H1 (cell line): ENCODE results near the gene MORF4L1. TPM values are rescaled to one million over a fixed set of nuclear protein-coding genes. Genes with fewer than 3 reads are reported as not detected.

ENCODE experiments used
- CTCF ChIA-PET: fragments of 300-600 bp; sonication (Branson Sonifier 250); formaldehyde crosslinking; loops from one replicate; lab custom pipeline; 2021; ENCODE audit not compliant: partially characterized antibody; lab: Charles Lee
- POLR2A ChIA-PET: fragments of 300-600 bp; sonication (Branson Sonifier 250); formaldehyde crosslinking; loops from one replicate; lab custom pipeline; 2021; ENCODE audit warnings: inconsistent platforms; ENCODE audit not compliant: partially characterized antibody; lab: Charles Lee
- DNase-seq, 2 experiments: peaks; one replicate each; pipeline versions ENCODE4 v3.0.0 to v3.0.0-alpha.2; 2010 to 2022; ENCODE audit warnings: low spot score in 2 of 2, low read depth in 1 of 2, mixed read lengths in 1 of 2
- FAIRE-seq: peaks from 2 replicates; lab custom pipeline; 2011; peaks lifted over from hg19 to GRCh38; lab: Jason Lieb, UNC
- H2AFZ ChIP-seq: 2 replicates; pipeline ENCODE4 v1.8.1; 2012; ENCODE audit warnings: low read length, inconsistent platforms
- H2AK5ac ChIP-seq: 2 replicates; pipeline ENCODE4 v1.6.1; 2013; ENCODE audit warnings: low read depth, low read length
- H2BK120ac ChIP-seq: replicated peaks from 2 replicates; pipeline ENCODE3; 2013; ENCODE audit warnings: low read depth, low read length, inconsistent platforms
- H2BK12ac ChIP-seq: 2 replicates; pipeline ENCODE4 v1.6.1; 2013; ENCODE audit warnings: low read depth, low read length
- H2BK15ac ChIP-seq: 2 replicates; pipeline ENCODE4 v1.6.1; 2013; ENCODE audit warnings: low read length
- H2BK20ac ChIP-seq: 2 replicates; pipeline ENCODE4 v1.6.1; 2013; ENCODE audit warnings: low read length
- H2BK5ac ChIP-seq: 2 replicates; pipeline ENCODE4 v1.6.1; 2013; ENCODE audit warnings: low read depth, low read length
- H3K14ac ChIP-seq: 2 replicates; pipeline ENCODE4 v1.6.1; 2013; ENCODE audit warnings: inconsistent platforms; ENCODE audit not compliant: insufficient read length
- H3K18ac ChIP-seq: 2 replicates; pipeline ENCODE4 v1.6.1; 2013; ENCODE audit warnings: low read length; ENCODE audit errors: extremely low read depth
- H3K23ac ChIP-seq: 2 replicates; pipeline ENCODE4 v1.6.1; 2013; ENCODE audit warnings: inconsistent platforms; ENCODE audit not compliant: insufficient read length
- H3K23me2 ChIP-seq: 2 replicates; pipeline ENCODE4 v1.6.1; 2013; ENCODE audit warnings: low read depth, low read length
- H3K27ac ChIP-seq: 2 replicates; pipeline ENCODE4 v1.6.1; 2011; ENCODE audit warnings: low read depth, low read length, inconsistent platforms
- H3K27me3 ChIP-seq, 4 experiments: replicated peaks in 1 of 4; 1 replicate in 1 of 4; 2 replicates in 3 of 4; pipeline versions ENCODE4 v1.6.1 to v1.8.1; 2011 to 2013; ENCODE audit warnings: low read length in 3 of 4, mild to moderate bottlenecking in 3 of 4, inconsistent platforms in 2 of 4, mixed read lengths in 2 of 4, moderate library complexity in 1 of 4; ENCODE audit not compliant: control insufficient read depth in 3 of 4, insufficient read depth in 3 of 4; ENCODE audit errors: extremely low read depth in 1 of 4
- H3K36me3 ChIP-seq, 4 experiments: 2 replicates each; pipeline versions ENCODE4 v1.6.1 to v1.8.1; 2011 to 2013; ENCODE audit warnings: mild to moderate bottlenecking in 4 of 4, low read length in 3 of 4, moderate library complexity in 2 of 4, control low read depth in 1 of 4, inconsistent platforms in 1 of 4; ENCODE audit not compliant: insufficient read depth in 4 of 4, control insufficient read depth in 2 of 4
- H3K4ac ChIP-seq: replicated peaks from 2 replicates; pipeline ENCODE3; 2013; ENCODE audit warnings: low read length, low read depth, mixed read lengths, inconsistent platforms; ENCODE audit not compliant: insufficient read length
- H3K4me1 ChIP-seq, 4 experiments: replicated peaks in 1 of 4; 1 replicate in 1 of 4; 2 replicates in 3 of 4; pipeline versions ENCODE4 v1.6.1 to v1.8.1; 2011 to 2013; ENCODE audit warnings: low read length in 3 of 4, inconsistent platforms in 2 of 4, mixed read lengths in 1 of 4; ENCODE audit not compliant: insufficient read depth in 4 of 4, control insufficient read depth in 3 of 4
- H3K4me2 ChIP-seq, 2 experiments: 2 replicates each; pipeline versions ENCODE4 v1.6.1 to v1.8.1; 2011 to 2013; ENCODE audit warnings: low read depth in 2 of 2, low read length in 2 of 2, control low read depth in 1 of 2, inconsistent platforms in 1 of 2, mild to moderate bottlenecking in 1 of 2; ENCODE audit not compliant: insufficient read depth in 1 of 2
- H3K4me3 ChIP-seq, 4 experiments: fragments of 200-600, 300-600 bp in 1 of 4; sonication (generic), shearing (Covaris generic), sonication (Bioruptor Twin) in 1 of 4; 2 replicates each; pipeline versions ENCODE4 v1.5.1 to v1.8.1; 2011 to 2016; ENCODE audit warnings: low read length in 4 of 4, low read depth in 3 of 4, control low read depth in 2 of 4, inconsistent platforms in 2 of 4, mild to moderate bottlenecking in 2 of 4, mixed read lengths in 1 of 4, moderate library complexity in 1 of 4; ENCODE audit not compliant: insufficient read depth in 2 of 4; ENCODE audit errors: extremely low read depth in 1 of 4
- H3K56ac ChIP-seq: replicated peaks from 2 replicates; pipeline ENCODE3; 2013; ENCODE audit warnings: low read depth, mild to moderate bottlenecking, mixed read lengths, low read length, inconsistent platforms; ENCODE audit not compliant: insufficient read length
- H3K79me1 ChIP-seq: 2 replicates; pipeline ENCODE4 v1.6.1; 2013; ENCODE audit warnings: low read depth, low read length, control low read depth
- H3K79me2 ChIP-seq, 2 experiments: 2 replicates each; pipeline versions ENCODE4 v1.6.1 to v1.8.1; 2012 to 2013; ENCODE audit warnings: low read length in 2 of 2, mild to moderate bottlenecking in 2 of 2, inconsistent platforms in 1 of 2; ENCODE audit not compliant: insufficient read depth in 2 of 2, control insufficient read depth in 1 of 2
- H3K9ac ChIP-seq, 4 experiments: replicated peaks in 1 of 4; 1 replicate in 1 of 4; 2 replicates in 3 of 4; pipeline versions ENCODE4 v1.6.1 to v1.8.1; 2011 to 2013; ENCODE audit warnings: low read depth in 3 of 4, low read length in 3 of 4, control low read depth in 2 of 4, mild to moderate bottlenecking in 2 of 4, moderate library complexity in 2 of 4, inconsistent platforms in 1 of 4; ENCODE audit errors: extremely low read depth in 1 of 4
- H3K9me3 ChIP-seq, 2 experiments: 2 replicates each; pipeline versions ENCODE4 v1.6.1 to v1.8.1; 2012 to 2013; ENCODE audit warnings: mild to moderate bottlenecking in 2 of 2, moderate library complexity in 2 of 2, control low read depth in 1 of 2, inconsistent platforms in 1 of 2, low read depth in 1 of 2, low read length in 1 of 2, mixed read lengths in 1 of 2; ENCODE audit not compliant: insufficient read depth in 2 of 2
- H4K20me1 ChIP-seq, 2 experiments: replicated peaks in 1 of 2; 2 replicates each; pipeline versions ENCODE3 to v1.8.1; 2011 to 2013; ENCODE audit warnings: inconsistent platforms in 2 of 2, low read length in 2 of 2, mild to moderate bottlenecking in 1 of 2; ENCODE audit not compliant: insufficient read depth in 2 of 2, control insufficient read depth in 1 of 2
- H4K5ac ChIP-seq: 2 replicates; pipeline ENCODE4 v1.6.1; 2013; ENCODE audit warnings: low read length, low read depth, mixed read lengths, inconsistent platforms; ENCODE audit not compliant: insufficient read length
- H4K8ac ChIP-seq: 2 replicates; pipeline ENCODE4 v1.8.0; 2013; ENCODE audit warnings: mild to moderate bottlenecking, moderate library complexity, low read length, inconsistent platforms; ENCODE audit not compliant: insufficient read depth; ENCODE audit errors: extremely low read depth
- H4K91ac ChIP-seq: replicated peaks from 2 replicates; pipeline ENCODE3; 2013; ENCODE audit warnings: low read length, mixed read lengths, inconsistent platforms; ENCODE audit not compliant: insufficient read length
- BACH1 ChIP-seq: IDR thresholded peaks from 2 replicates; pipeline ENCODE4 v1.6.1; 2012; ENCODE audit warnings: low read length, improper control_type of control experiment
- BRCA1 ChIP-seq: IDR thresholded peaks from 2 replicates; pipeline ENCODE4 v1.6.1; 2012; ENCODE audit warnings: low read depth, low read length, improper control_type of control experiment
- CBX5 ChIP-seq: fragments of 300-800, 300-1000 bp; sonication (generic); IDR thresholded peaks from 2 replicates; pipeline ENCODE4 v1.7.1; 2016; ENCODE audit warnings: antibody characterized with exemption, low read length, low read depth
- EP300 ChIP-seq, 2 experiments: IDR thresholded peaks; 1 replicate in 1 of 2; 2 replicates in 1 of 2; pipeline ENCODE4 v1.6.1; 2011 to 2012; ENCODE audit warnings: low read depth in 2 of 2, low read length in 2 of 2, mild to moderate bottlenecking in 2 of 2, borderline replicate concordance in 1 of 2, inconsistent platforms in 1 of 2, moderate library complexity in 1 of 2
- NANOG ChIP-seq: IDR thresholded peaks from 2 replicates; pipeline ENCODE4 v1.6.1; 2011; ENCODE audit warnings: low read length, low read depth, mild to moderate bottlenecking, inconsistent platforms; ENCODE audit not compliant: insufficient read depth, poor library complexity, severe bottlenecking
- POLR2A ChIP-seq, 2 experiments: IDR thresholded peaks; 1 replicate in 1 of 2; 2 replicates in 1 of 2; pipeline ENCODE4 v1.6.1; 2011; ENCODE audit warnings: low read depth in 2 of 2, low read length in 2 of 2, mild to moderate bottlenecking in 2 of 2; ENCODE audit errors: control extremely low read depth in 1 of 2
- RAD21 ChIP-seq, 2 experiments: IDR thresholded peaks in 1 of 2; conservative IDR thresholded peaks in 1 of 2; 2 replicates each; pipeline ENCODE4 v1.6.1; 2011; ENCODE audit warnings: low read depth in 2 of 2, low read length in 2 of 2, improper control_type of control experiment in 1 of 2, inconsistent platforms in 1 of 2, mild to moderate bottlenecking in 1 of 2, moderate library complexity in 1 of 2
- RXRA ChIP-seq: IDR thresholded peaks from 2 replicates; pipeline ENCODE4 v1.6.1; 2011; ENCODE audit warnings: low read depth, mild to moderate bottlenecking, low read length, moderate library complexity; ENCODE audit not compliant: insufficient read depth
- SP1 ChIP-seq: IDR thresholded peaks from 2 replicates; pipeline ENCODE4 v1.6.1; 2011; ENCODE audit warnings: low read depth, low read length
- TBP ChIP-seq: IDR thresholded peaks from 2 replicates; pipeline ENCODE4 v1.6.1; 2011; ENCODE audit warnings: low read depth, low read length, improper control_type of control experiment
- TCF12 ChIP-seq: IDR thresholded peaks from 2 replicates; pipeline ENCODE4 v1.6.1; 2011; ENCODE audit warnings: low read depth, mild to moderate bottlenecking, low read length
- TEAD4 ChIP-seq: IDR thresholded peaks from 2 replicates; pipeline ENCODE4 v1.6.1; 2012; ENCODE audit warnings: low read depth, low read length, inconsistent platforms, mixed read lengths
- ZNF274 ChIP-seq: IDR thresholded peaks from 2 replicates; pipeline ENCODE4 v1.7.0; 2012; ENCODE audit warnings: low read length, borderline replicate concordance; ENCODE audit errors: extremely low read depth
- WGBS, 2 experiments: shearing (Covaris generic) in 1 of 2; methylation state at CpG; one replicate each; pipeline versions ENCODE4 v1.1.6 to v1.1.7; 2013 to 2015; ENCODE audit warnings: low lambda C conversion rate in 2 of 2, mixed read lengths in 2 of 2, inconsistent platforms in 1 of 2, low coverage in 1 of 2, missing lambda C conversion rate in 1 of 2; ENCODE audit not compliant: insufficient replicate concordance in 2 of 2, insufficient coverage in 1 of 2, insufficient read length in 1 of 2; ENCODE audit errors: extremely low coverage in 1 of 2, missing lambda C conversion rate in 1 of 2; 5-methylcytosine and 5-hydroxymethylcytosine counted together
- polyA plus RNA-seq, 7 experiments: library from polyadenylated mRNA; depleted of rRNA in 3 of 7; stranded (reverse) in 5 of 7; unstranded in 2 of 7; fragments of >200 nt in 5 of 7; fragments of 200-250 nt in 2 of 7; gene quantifications; 1 replicate in 5 of 7; 2 replicates in 1 of 7; 4 replicates in 1 of 7; pipeline versions ENCODE4 v1.2.1 to v1.2.3, GENCODE V29; 2011 to 2013; ENCODE audit warnings: missing spikeins in 2 of 7, mixed read lengths in 2 of 7
- total RNA-seq: library from RNA; stranded (reverse); fragmentation: NEBNext Ultra II Directional; extraction: Animal tissue kit (Norgen Biotek cat#: 25700); gene quantifications from 2 replicates; pipeline ENCODE4 v1.2.1, GENCODE V29; 2021
- TF ChIP-seq, protein P1 (sequence below): IDR thresholded peaks from 2 replicates; pipeline ENCODE4 v1.6.1; 2012; ENCODE audit warnings: inconsistent platforms

Gene MORF4L1
- total and polyA plus RNA-seq, 2 of the 8 experiments (the other 6 are each of a cell fraction or from before 2014, with no cell fraction given), result 260 to 533 TPM

GRCh38 chr15:78912316-78912715 is 39.6 kb downstream of the MORF4L1 start:
- H2AFZ ChIP-seq, result no peak overlapping the region
- H3K4me3 ChIP-seq, result no peak overlapping the region
- no peak overlapping the region for H3K23ac ChIP-seq
- H3K4me2 ChIP-seq, result no peak overlapping the region
- no peak overlapping the region for H2BK12ac ChIP-seq
- no peaks in the 10 kb centered on the region; the same call in 1 of the 2 replicates for H3K23me2 ChIP-seq
- H4K91ac ChIP-seq, result no peak overlapping the region
- no peak overlapping the region for H3K4ac ChIP-seq
- H2BK15ac ChIP-seq, result no peak overlapping the region
- H3K27ac ChIP-seq, result no peak overlapping the region
- H3K79me1 ChIP-seq, result peaks cover 4% of the 10 kb centered on the region
- FAIRE-seq (no peak), DNase-seq (no peak)
- no peaks in the 10 kb centered on the region for H3K27me3 ChIP-seq
- H4K8ac ChIP-seq, result no peak overlapping the region
- H3K14ac ChIP-seq, result no peak overlapping the region
- H3K9ac ChIP-seq, result no peak overlapping the region
- no peak overlapping the region for H2BK20ac ChIP-seq
- no peaks in the 10 kb centered on the region for H3K9me3 ChIP-seq
- H2BK120ac ChIP-seq, result no peak overlapping the region
- WGBS, 2 experiments, result 92% methylated on average over 2 of the region's 2 CpGs; no CpG with 5 or more reads in 1 of the 2 experiments
- CTCF ChIA-PET, result interaction anchor here (1.4 to 11.2 kb wide), 10 partner anchors 10 to 295 kb away, joined by 3 to 171 read pairs (median 18); no protein-coding TSS in a partner anchor
- no peak overlapping the region for H3K18ac ChIP-seq
- H4K5ac ChIP-seq, result no peak overlapping the region
- H3K36me3 ChIP-seq, result peaks cover 0 to 16% (median 3%) of the 10 kb centered on the region in 4 experiments; a peak in 4 of 8 replicates
- POLR2A ChIA-PET, result no interaction called here
- no peak overlapping the region for H2BK5ac ChIP-seq
- H3K56ac ChIP-seq, result no peak overlapping the region
- H3K79me2 ChIP-seq, result no peaks in the 10 kb centered on the region; a peak in 1 of 4 replicates
- H2AK5ac ChIP-seq, result no peak overlapping the region
- H4K20me1 ChIP-seq, result peaks cover 1 to 12% of the 10 kb centered on the region in 2 experiments
- H3K4me1 ChIP-seq, result peaks cover 0 to 3% (median 1%) of the 10 kb centered on the region in 4 experiments; a peak in 3 of 7 replicates
- TF ChIP-seq NANOG, result no peak
- no peak for TF ChIP-seq POLR2A (IDR thresholded peaks at IDR 0.05; ENCODE audit: control extremely low read depth in 1 of 2, low read depth in 2 of 2, low read length in 2 of 2)
- no peak for TF ChIP-seq TCF12
- no peak for TF ChIP-seq CBX5
- no peak for TF ChIP-seq TBP
- TF ChIP-seq BACH1, result no peak
- no peak for TF ChIP-seq SP1
- TF ChIP-seq EP300 (IDR thresholded peaks at IDR 0.05; ENCODE audit: borderline replicate concordance in 1 of 2, low read depth in 2 of 2, low read length in 2 of 2), result no peak
- no peak for TF ChIP-seq RXRA
- TF ChIP-seq, protein P1, sequence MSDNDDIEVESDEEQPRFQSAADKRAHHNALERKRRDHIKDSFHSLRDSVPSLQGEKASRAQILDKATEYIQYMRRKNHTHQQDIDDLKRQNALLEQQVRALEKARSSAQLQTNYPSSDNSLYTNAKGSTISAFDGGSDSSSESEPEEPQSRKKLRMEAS, result no peak
- no peak for TF ChIP-seq RAD21 (IDR thresholded peaks at IDR 0.05 in 1 of 2, conservative IDR thresholded peaks at IDR 0.05 in 1 of 2; ENCODE audit: low read depth in 2 of 2, low read length in 2 of 2)
- TF ChIP-seq ZNF274, result no peak
- no peak for TF ChIP-seq TEAD4
- TF ChIP-seq BRCA1, result no peak
